GM12873 (cell line): ENCODE results near the gene SH3RF3.

ENCODE experiments used
- TF ChIP-seq, protein P1 (sequence below): IDR thresholded peaks from 2 replicates; pipeline ENCODE4 v1.5.1; 2012; ENCODE audit warnings: low read depth, mild to moderate bottlenecking, moderate library complexity, low read length, control low read depth; ENCODE audit not compliant: insufficient read depth; ENCODE audit errors: missing control alignments

Gene SH3RF3

DNA sequence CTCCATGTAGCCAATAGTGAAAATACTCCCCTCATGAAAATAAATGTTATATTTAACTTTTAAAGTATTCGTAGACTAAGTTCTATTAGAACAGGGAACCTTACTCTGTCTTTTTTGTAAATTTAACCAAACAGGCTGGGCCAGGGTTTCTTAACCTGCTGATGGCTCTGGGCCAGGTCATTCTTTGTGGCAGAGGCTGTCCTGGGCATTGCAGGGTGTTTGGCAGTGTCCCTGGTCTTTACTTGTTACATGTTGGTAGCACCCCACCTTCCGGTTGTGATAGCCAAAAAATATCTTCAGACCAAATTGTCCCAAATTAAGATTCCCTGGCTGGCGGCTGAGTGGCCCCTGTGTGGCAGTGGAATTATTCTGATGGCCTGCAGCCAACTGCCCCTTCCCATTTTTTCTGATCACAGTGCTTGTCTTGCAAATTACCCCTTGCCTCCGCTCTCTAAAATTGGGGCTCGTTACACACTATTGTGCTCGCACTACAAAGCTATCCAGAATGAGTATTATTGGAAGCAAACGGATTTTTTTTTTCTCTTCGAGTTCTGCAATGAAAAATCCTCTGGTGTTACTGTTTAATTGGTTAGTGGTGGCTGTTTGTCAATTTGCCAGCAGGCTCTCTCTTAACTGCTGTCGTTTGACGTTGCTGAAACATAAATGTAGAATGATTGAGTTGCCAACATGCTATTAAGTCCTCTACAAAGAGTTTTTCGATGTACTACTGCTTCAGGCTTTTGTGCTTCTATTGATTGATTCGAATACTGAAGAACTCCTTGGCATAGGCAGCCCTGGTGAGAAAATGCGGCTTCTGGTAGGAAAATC is 216.9 kb downstream of the SH3RF3 start:
- TF ChIP-seq, protein P1, sequence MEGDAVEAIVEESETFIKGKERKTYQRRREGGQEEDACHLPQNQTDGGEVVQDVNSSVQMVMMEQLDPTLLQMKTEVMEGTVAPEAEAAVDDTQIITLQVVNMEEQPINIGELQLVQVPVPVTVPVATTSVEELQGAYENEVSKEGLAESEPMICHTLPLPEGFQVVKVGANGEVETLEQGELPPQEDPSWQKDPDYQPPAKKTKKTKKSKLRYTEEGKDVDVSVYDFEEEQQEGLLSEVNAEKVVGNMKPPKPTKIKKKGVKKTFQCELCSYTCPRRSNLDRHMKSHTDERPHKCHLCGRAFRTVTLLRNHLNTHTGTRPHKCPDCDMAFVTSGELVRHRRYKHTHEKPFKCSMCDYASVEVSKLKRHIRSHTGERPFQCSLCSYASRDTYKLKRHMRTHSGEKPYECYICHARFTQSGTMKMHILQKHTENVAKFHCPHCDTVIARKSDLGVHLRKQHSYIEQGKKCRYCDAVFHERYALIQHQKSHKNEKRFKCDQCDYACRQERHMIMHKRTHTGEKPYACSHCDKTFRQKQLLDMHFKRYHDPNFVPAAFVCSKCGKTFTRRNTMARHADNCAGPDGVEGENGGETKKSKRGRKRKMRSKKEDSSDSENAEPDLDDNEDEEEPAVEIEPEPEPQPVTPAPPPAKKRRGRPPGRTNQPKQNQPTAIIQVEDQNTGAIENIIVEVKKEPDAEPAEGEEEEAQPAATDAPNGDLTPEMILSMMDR: no peak

DNA sequence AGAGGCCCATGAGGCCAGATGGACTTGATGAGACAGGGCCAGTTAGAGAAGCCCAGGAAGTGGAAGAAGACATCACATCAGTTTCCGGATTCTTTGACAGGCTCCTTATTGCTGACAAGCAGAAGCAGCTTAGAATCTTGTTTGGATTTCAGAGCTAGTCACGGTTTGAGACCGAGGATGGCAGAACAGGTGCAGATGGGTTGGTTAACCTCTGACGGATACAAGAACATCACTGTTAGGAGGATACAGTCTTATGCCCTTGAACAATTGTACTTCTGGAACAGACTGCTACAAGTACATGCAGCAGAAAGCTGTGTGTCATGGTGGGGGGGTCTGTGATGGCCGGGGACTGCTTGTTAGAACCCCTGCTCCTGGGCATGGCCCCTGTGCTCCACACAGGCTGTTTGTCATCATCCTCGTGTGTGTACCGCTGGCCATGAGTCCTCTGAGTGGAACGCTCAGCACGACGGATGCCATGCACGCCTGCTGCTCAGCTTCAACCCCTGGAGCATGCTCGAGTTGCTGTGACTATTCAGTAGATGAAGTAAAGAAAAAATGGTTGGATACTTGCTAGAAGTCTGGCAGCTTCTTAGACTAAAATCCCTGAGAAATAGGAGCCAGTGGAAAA is 217.7 kb downstream of the SH3RF3 start:
- TF ChIP-seq, protein P1: no peak

DNA sequence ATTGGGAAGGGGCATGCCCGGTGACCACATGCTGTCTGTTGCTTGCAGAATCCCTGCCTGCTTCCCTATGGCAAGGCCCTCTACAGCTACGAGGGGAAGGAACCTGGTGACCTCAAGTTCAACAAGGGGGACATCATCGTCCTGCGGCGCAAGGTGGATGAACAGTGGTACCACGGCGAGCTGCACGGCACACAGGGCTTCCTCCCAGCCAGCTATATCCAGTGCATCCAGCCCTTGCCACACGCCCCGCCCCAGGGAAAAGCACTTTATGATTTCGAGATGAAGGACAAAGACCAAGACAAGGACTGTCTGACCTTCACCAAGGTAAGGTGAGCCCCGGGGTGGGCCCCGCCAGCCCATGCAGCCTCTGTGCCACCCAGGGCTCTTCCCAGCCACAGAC is 218.6 kb downstream of the SH3RF3 start:
- TF ChIP-seq, protein P1: no peak

DNA sequence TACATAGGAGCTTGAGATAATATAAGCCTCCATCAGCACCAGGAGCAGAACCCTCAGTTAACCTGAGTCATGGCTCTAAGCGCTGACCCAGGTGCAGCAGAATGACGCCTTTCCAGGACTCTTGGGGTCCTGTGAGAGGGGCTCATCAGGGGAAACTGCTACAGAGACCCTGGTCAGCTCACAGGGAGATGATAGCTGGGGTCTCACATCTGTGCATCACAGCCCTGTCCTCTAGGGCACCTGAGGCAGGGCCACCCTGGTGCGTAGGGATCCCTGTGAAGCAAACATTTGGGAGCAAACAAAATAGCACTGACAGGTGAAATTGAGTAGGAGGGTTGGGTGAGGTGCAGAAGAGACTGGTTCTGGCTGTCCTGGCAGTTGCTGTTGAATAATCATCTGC is 219.2 kb downstream of the SH3RF3 start:
- TF ChIP-seq, protein P1: no peak

DNA sequence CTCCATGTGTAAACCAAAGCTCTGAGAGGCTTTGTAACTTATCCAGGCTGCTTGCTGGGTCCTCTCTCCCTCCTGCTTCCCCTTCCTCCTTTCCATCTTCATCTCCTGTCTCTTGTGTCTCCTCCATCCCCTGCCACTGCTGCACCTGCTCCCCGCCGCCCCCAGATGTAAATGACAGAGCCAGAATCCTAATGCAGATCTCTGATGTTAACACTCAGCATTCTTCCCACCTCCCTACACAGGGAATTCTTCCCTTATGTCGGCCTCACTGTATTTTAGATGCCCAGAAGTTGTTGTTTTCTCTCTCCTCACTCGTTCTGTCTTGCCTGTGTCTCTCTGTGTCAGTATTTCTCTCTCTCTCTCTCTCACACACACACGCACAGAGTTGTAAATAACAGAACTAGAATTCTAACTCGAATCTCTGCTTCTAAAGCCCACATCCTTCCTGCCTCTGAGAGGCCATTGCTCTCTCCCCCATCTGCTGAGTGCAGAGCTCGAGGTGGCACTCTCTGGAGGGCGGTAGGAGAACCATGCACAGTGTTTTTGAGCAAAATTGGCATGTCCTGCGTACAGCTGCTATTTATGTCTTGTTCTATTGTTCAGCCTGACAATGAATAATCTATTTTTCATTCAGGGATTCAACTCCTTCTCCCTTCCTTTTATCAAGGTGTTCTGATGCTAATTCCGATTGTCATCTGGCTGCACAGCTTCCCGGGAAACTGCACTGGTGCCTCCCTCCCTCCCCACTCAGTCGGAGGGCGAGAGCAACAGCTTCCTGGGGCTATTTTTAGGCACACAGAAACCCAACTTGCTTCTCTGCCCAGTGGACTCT is 219.9 kb downstream of the SH3RF3 start:
- TF ChIP-seq, protein P1: no peak

DNA sequence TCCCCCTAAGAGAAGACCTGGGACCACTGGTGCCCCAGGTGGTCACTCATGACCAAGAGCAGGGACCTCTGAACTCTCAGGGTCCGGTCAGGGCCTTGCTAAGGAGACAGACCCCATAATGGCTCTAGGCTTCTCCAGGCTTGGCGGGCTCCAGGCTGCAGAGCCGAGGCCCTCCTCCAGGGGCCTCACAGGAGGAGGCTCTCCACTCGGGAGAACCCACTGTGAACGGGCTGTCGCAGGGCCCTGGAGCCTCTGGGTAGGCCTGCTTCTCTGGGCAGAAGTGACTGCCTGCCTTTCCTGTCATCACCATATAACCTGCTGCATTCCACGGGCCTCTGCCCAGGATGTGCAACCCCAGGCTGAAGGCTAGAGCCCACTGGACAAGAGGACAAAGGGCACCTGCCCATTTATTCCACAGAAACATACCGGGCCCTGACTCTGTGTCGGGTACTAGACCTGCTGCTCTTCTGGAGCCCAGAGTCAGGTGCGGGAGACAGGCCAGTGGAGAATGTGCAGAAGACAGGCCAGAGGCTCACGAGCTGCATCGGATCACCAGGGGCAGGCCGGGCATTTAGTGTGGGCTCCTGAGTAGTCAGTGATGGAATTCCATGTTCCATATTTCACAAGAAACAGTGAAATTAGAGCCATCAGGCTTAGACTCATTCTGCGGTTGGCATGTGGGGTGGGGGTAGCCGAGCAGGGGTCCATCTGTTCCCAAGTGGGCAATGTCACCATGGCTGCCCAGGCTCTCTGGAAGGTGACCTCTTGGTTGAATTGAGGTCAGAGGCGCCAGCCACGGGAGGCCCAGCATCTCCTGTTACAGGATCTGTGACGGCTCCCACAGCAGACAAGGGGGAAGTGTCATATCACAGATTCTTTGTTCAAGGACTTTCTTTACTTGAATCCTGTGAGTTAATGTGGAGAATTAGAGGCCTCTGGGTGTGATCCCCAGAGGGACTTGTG is 220.8 kb downstream of the SH3RF3 start:
- TF ChIP-seq, protein P1: peak; percentile 22
